Lower leg skin (tissue), 3 donors: ENCODE measurements around the gene TMEM170A.

Source experiments
- POLR2A ChIP-seq, 2 donors: fragments of 450-650 bp; IDR thresholded peaks; one replicate each; pipeline ENCODE4 v1.6.1; 2016 to 2017; ENCODE audit warnings: antibody characterized with exemption in 2 of 2, mild to moderate bottlenecking in 1 of 2, moderate library complexity in 1 of 2
- TF ChIP-seq, protein P1 (sequence below), 3 donors: fragments of 450-650 bp; IDR thresholded peaks; one replicate each; pipeline ENCODE4 v1.5.1; 2016; ENCODE audit warnings: antibody characterized with exemption in 3 of 3, mild to moderate bottlenecking in 3 of 3, moderate library complexity in 2 of 3

DNA sequence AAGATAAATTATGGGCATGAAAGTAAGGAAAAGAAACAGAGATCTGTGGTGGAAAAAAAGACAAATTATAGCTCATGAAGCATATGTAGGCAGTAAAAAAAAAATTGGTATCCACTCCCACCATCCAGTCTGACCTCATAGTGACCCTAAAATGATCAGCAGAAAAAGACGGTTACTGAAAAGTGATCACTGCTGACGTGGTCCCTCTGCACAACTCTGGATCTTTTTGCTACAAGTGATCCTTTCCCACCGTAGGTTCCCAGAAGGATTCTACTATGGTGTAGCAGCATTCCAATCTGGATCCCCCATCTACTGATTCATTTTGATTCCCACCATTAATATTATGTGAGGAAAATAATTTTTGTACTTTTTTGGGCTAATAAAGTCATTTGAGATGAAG lies 41.6 kb upstream of the TMEM170A start:
- TF ChIP-seq, protein P1, sequence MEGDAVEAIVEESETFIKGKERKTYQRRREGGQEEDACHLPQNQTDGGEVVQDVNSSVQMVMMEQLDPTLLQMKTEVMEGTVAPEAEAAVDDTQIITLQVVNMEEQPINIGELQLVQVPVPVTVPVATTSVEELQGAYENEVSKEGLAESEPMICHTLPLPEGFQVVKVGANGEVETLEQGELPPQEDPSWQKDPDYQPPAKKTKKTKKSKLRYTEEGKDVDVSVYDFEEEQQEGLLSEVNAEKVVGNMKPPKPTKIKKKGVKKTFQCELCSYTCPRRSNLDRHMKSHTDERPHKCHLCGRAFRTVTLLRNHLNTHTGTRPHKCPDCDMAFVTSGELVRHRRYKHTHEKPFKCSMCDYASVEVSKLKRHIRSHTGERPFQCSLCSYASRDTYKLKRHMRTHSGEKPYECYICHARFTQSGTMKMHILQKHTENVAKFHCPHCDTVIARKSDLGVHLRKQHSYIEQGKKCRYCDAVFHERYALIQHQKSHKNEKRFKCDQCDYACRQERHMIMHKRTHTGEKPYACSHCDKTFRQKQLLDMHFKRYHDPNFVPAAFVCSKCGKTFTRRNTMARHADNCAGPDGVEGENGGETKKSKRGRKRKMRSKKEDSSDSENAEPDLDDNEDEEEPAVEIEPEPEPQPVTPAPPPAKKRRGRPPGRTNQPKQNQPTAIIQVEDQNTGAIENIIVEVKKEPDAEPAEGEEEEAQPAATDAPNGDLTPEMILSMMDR (IDR thresholded peaks at IDR 0.05): no peak
- TF ChIP-seq POLR2A (IDR thresholded peaks at IDR 0.05): no peak
